ENCODE results near the gene VWF. TPM values are rescaled to one million over a fixed set of nuclear protein-coding genes. Genes with fewer than 3 reads are reported as not detected.

VWF gene
- total RNA-seq, 1 experiment from 2014 or later: 0.41 TPM

- no peak for DNase-seq
- no TSS peak for BruUV-seq (replicated peaks)
- no peaks in the 10 kb centered on the region; the same call in 1 of the 2 replicates for H3K36me3 ChIP-seq (ENCODE audit: control insufficient read depth, insufficient read depth, low read length)
- CTCF ChIA-PET: no interaction called here
- no peaks in the 10 kb centered on the region for H3K9me3 Mint-ChIP-seq (ENCODE audit: unreplicated experiment)
- H3K27ac Mint-ChIP-seq (ENCODE audit: unreplicated experiment): no peak overlapping the region
- H3K4me3 ChIP-seq (ENCODE audit: low read depth, low read length): no peak overlapping the region
- no peaks in the 10 kb centered on the region for H3K36me3 Mint-ChIP-seq (ENCODE audit: insufficient read depth, unreplicated experiment)
- intact Hi-C loops (cut with micrococcal nuclease; ENCODE audit: unreplicated experiment): no loop called here
- no peaks in the 10 kb centered on the region for H3K9me3 ChIP-seq
- no peak overlapping the region for H3K4me3 Mint-ChIP-seq (ENCODE audit: unreplicated experiment)
- no peak for TF ChIP-seq CTCF (IDR thresholded peaks at IDR 0.05; ENCODE audit: insufficient read depth in 1 of 2, low read depth in 1 of 2, low read length in 1 of 2, severe bottlenecking in 1 of 2, unreplicated experiment in 1 of 2)
- no peaks in the 10 kb centered on the region for H3K4me1 ChIP-seq
- H3K27me3 ChIP-seq (replicated peaks; ENCODE audit: control insufficient read depth, insufficient read depth, low read length): peaks cover 7% of the 10 kb centered on the region
- POLR2A ChIA-PET: no interaction called here
- no peaks in the 10 kb centered on the region for H3K4me1 Mint-ChIP-seq (ENCODE audit: low read depth, unreplicated experiment)
- peaks cover 43% of the 10 kb centered on the region for H3K27me3 Mint-ChIP-seq (ENCODE audit: insufficient read depth, unreplicated experiment)
Observed at GRCh38 chr12:5910790-5911548, 213.5 kb downstream of the VWF start.

GRCh38 chr12:5909560-5909959 is 214.9 kb downstream of the VWF start:
- intact Hi-C loops (cut with micrococcal nuclease; ENCODE audit: unreplicated experiment): no loop called here
- Histone ChIP-seq H3K36me3 (ENCODE audit: control insufficient read depth, insufficient read depth, low read length) (no peaks in the 10 kb centered on the region; the same call in 1 of the 2 replicates), H3K27me3 (replicated peaks; ENCODE audit: control insufficient read depth, insufficient read depth, low read length) (peaks cover 5% of the 10 kb centered on the region), H3K4me1 (no peaks in the 10 kb centered on the region), H3K4me3 (ENCODE audit: low read depth, low read length) (no peak overlapping the region), H3K9me3 (no peaks in the 10 kb centered on the region)
- no peak for TF ChIP-seq CTCF (IDR thresholded peaks at IDR 0.05; ENCODE audit: insufficient read depth in 1 of 2, low read depth in 1 of 2, low read length in 1 of 2, severe bottlenecking in 1 of 2, unreplicated experiment in 1 of 2)
- peaks cover 42% of the 10 kb centered on the region for H3K27me3 Mint-ChIP-seq (ENCODE audit: insufficient read depth, unreplicated experiment)
- no peak overlapping the region for H3K27ac Mint-ChIP-seq (ENCODE audit: unreplicated experiment)
- no TSS peak for BruUV-seq (replicated peaks)
- no peaks in the 10 kb centered on the region for H3K36me3 Mint-ChIP-seq (ENCODE audit: insufficient read depth, unreplicated experiment)
- DNase-seq: no peak
- no peaks in the 10 kb centered on the region for H3K9me3 Mint-ChIP-seq (ENCODE audit: unreplicated experiment)
- no peaks in the 10 kb centered on the region for H3K4me1 Mint-ChIP-seq (ENCODE audit: low read depth, unreplicated experiment)
- POLR2A ChIA-PET: no interaction called here
- no peak overlapping the region for H3K4me3 Mint-ChIP-seq (ENCODE audit: unreplicated experiment)
- CTCF ChIA-PET: no interaction called here

- ChIA-PET POLR2A (no interaction called here), CTCF (interaction anchor here (0.6 kb wide), 1 partner anchor 1315 kb away, joined by 3 read pairs; no protein-coding TSS in a partner anchor)
- Histone ChIP-seq H3K27me3 (replicated peaks; ENCODE audit: control insufficient read depth, insufficient read depth, low read length) (peaks cover 2% of the 10 kb centered on the region), H3K9me3 (no peaks in the 10 kb centered on the region), H3K4me3 (ENCODE audit: low read depth, low read length) (no peak overlapping the region), H3K36me3 (ENCODE audit: control insufficient read depth, insufficient read depth, low read length) (no peaks in the 10 kb centered on the region; the same call in 1 of the 2 replicates), H3K4me1 (no peaks in the 10 kb centered on the region)
- no peaks in the 10 kb centered on the region for H3K4me1 Mint-ChIP-seq (ENCODE audit: low read depth, unreplicated experiment)
- no peaks in the 10 kb centered on the region for H3K36me3 Mint-ChIP-seq (ENCODE audit: insufficient read depth, unreplicated experiment)
- no peaks in the 10 kb centered on the region for H3K9me3 Mint-ChIP-seq (ENCODE audit: unreplicated experiment)
- no peak for TF ChIP-seq CTCF (IDR thresholded peaks at IDR 0.05; ENCODE audit: insufficient read depth in 1 of 2, low read depth in 1 of 2, low read length in 1 of 2, severe bottlenecking in 1 of 2, unreplicated experiment in 1 of 2)
- no peak overlapping the region for H3K4me3 Mint-ChIP-seq (ENCODE audit: unreplicated experiment)
- no peak overlapping the region for H3K27ac Mint-ChIP-seq (ENCODE audit: unreplicated experiment)
- intact Hi-C loops (cut with micrococcal nuclease; ENCODE audit: unreplicated experiment): no loop called here
- H3K27me3 Mint-ChIP-seq (ENCODE audit: insufficient read depth, unreplicated experiment): peaks cover 43% of the 10 kb centered on the region
- BruUV-seq (replicated peaks): no TSS peak
- no peak for DNase-seq
Observed at GRCh38 chr12:5908251-5908650, 216.2 kb downstream of the VWF start.

Measured in Caco-2 (cell line).